Esophagus (tissue), 2 donors: Measurements from ENCODE around the gene SEMA5A. TPM values are rescaled to one million over a fixed set of nuclear protein-coding genes. Genes with fewer than 3 reads are reported as not detected.

ENCODE experiments used
- H3K27ac ChIP-seq, 2 donors: one replicate each; pipeline ENCODE4 v1.5.1; 2013; ENCODE audit warnings: low read depth in 2 of 2, mild to moderate bottlenecking in 2 of 2, inconsistent platforms in 1 of 2, low read length in 1 of 2, moderate library complexity in 1 of 2
- H3K27me3 ChIP-seq, 2 donors: one replicate each; pipeline ENCODE4 v1.6.1; 2013; ENCODE audit warnings: low read length in 2 of 2, control low read depth in 1 of 2, mild to moderate bottlenecking in 1 of 2; ENCODE audit not compliant: insufficient read depth in 2 of 2, control insufficient read depth in 1 of 2
- H3K36me3 ChIP-seq, 2 donors: one replicate each; pipeline ENCODE4 v1.6.1; 2013; ENCODE audit warnings: low read length in 1 of 2; ENCODE audit not compliant: control insufficient read depth in 2 of 2, insufficient read depth in 2 of 2
- H3K4me1 ChIP-seq, 2 donors: one replicate each; pipeline ENCODE4 v1.6.1; 2013; ENCODE audit warnings: low read length in 1 of 2; ENCODE audit not compliant: control insufficient read depth in 2 of 2, insufficient read depth in 2 of 2
- H3K4me3 ChIP-seq, 2 donors: one replicate each; pipeline ENCODE4 v1.5.1; 2013; ENCODE audit warnings: low read length in 2 of 2, mild to moderate bottlenecking in 2 of 2, low read depth in 1 of 2, moderate library complexity in 1 of 2
- H3K9me3 ChIP-seq, 2 donors: one replicate each; pipeline ENCODE4 v1.6.1; 2013; ENCODE audit warnings: mild to moderate bottlenecking in 2 of 2, low read depth in 1 of 2, low read length in 1 of 2, moderate library complexity in 1 of 2; ENCODE audit not compliant: control insufficient read depth in 2 of 2, insufficient read depth in 1 of 2
- WGBS, 2 donors: extraction: QIAGEN DNeasy Blood & Tissue Kit; methylation state at CpG; one replicate each; pipeline ENCODE4 v1.1.7; 2013; 5-methylcytosine and 5-hydroxymethylcytosine counted together
- polyA plus RNA-seq, 2 donors: library from polyadenylated mRNA; stranded (reverse); fragments of 200-250 nt; gene quantifications; one replicate each; pipeline ENCODE4 v1.2.3, GENCODE V29; 2013
- donor health status: healthy with polysubstance abuse.
- donor health status: Bipolar disorder and iron deficiency.

The SEMA5A gene
- polyA plus RNA-seq, 2 donors, result 1.3 to 1.9 TPM

GRCh38 chr5:9128136-9128535, 417.7 kb downstream of the SEMA5A start:
- Histone ChIP-seq H3K27me3 (no peaks in the 10 kb centered on the region), H3K36me3 (no peaks in the 10 kb centered on the region), H3K4me1 (peaks cover 0 to 6% of the 10 kb centered on the region in 2 donors), H3K4me3 (no peak overlapping the region), H3K9me3 (no peaks in the 10 kb centered on the region), H3K27ac (no peak overlapping the region)
- 90 to 91% methylated on average over 2 of the region's 2 CpGs for WGBS, 2 donors

- Histone ChIP-seq H3K4me3 (no peak overlapping the region), H3K27ac (no peak overlapping the region), H3K9me3 (no peaks in the 10 kb centered on the region), H3K36me3 (no peaks in the 10 kb centered on the region), H3K4me1 (peaks cover 0 to 6% of the 10 kb centered on the region in 2 donors), H3K27me3 (no peaks in the 10 kb centered on the region)
- WGBS, 2 donors, result 67 to 88% methylated on average over 2 of the region's 2 CpGs
Measured at GRCh38 chr5:9126490-9126889, 419.4 kb downstream of the SEMA5A start.

GRCh38 chr5:9125852-9126251, 420.0 kb downstream of the SEMA5A start:
- H3K4me1 ChIP-seq, result peaks cover 0 to 6% of the 10 kb centered on the region in 2 donors

GRCh38 chr5:9124838-9125237, 421.0 kb downstream of the SEMA5A start:
- H3K4me1 ChIP-seq, result peaks cover 0 to 6% of the 10 kb centered on the region in 2 donors
- H3K4me3 ChIP-seq, result no peak overlapping the region
- no peak overlapping the region for H3K27ac ChIP-seq
- 94 to 96% methylated on average over 6 of the region's 6 CpGs for WGBS, 2 donors
- H3K9me3 ChIP-seq, result no peaks in the 10 kb centered on the region
- no peaks in the 10 kb centered on the region for H3K27me3 ChIP-seq
- no peaks in the 10 kb centered on the region for H3K36me3 ChIP-seq

More at GRCh38 chr5:9125852-9126251, 420.0 kb downstream of the SEMA5A start:
- Histone ChIP-seq H3K9me3 (no peaks in the 10 kb centered on the region), H3K36me3 (no peaks in the 10 kb centered on the region), H3K27ac (no peak overlapping the region), H3K4me3 (no peak overlapping the region), H3K27me3 (no peaks in the 10 kb centered on the region)
- WGBS, 2 donors, result 75 to 81% methylated on average over 3 of the region's 3 CpGs

DNA sequence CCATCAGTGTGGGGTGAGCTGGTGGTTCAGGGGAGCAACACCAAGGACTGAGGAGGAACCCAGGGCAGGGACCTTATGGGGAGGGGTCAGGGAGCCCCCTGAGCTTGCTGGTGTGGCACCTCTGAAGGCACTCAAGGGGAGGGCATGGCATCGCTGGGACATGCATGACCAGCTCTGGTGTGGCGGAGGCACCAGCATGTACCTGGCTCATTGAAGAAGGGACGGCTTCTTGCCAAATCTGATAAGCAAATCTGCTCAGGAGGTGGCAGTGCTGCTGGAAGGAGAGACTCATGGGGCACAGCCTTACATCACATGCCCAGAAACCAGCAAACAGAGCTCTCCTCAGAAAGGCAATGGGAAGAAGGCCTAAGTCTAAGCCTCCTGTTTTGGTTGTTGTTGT, 421.8 kb downstream of the SEMA5A start:
- Histone ChIP-seq H3K4me1 (peaks cover 0 to 6% of the 10 kb centered on the region in 2 donors), H3K36me3 (no peaks in the 10 kb centered on the region), H3K9me3 (no peaks in the 10 kb centered on the region), H3K27me3 (no peaks in the 10 kb centered on the region), H3K27ac (no peak overlapping the region), H3K4me3 (no peak overlapping the region)
- 54 to 68% methylated on average over 3 of the region's 3 CpGs for WGBS, 2 donors

GRCh38 chr5:9122528-9122927, 423.3 kb downstream of the SEMA5A start:
- no peak overlapping the region for H3K4me3 ChIP-seq
- peaks cover 0 to 6% of the 10 kb centered on the region in 2 donors for H3K4me1 ChIP-seq
- no peak overlapping the region for H3K27ac ChIP-seq
- H3K9me3 ChIP-seq, result no peaks in the 10 kb centered on the region
- 96% methylated on average over 16 of the region's 16 CpGs for WGBS, 2 donors
- H3K27me3 ChIP-seq, result no peaks in the 10 kb centered on the region
- H3K36me3 ChIP-seq, result no peaks in the 10 kb centered on the region

- Histone ChIP-seq H3K36me3 (no peaks in the 10 kb centered on the region), H3K9me3 (no peaks in the 10 kb centered on the region), H3K4me3 (no peak overlapping the region), H3K27me3 (no peaks in the 10 kb centered on the region), H3K4me1 (peaks cover 0 to 6% of the 10 kb centered on the region in 2 donors), H3K27ac (no peak overlapping the region)
- WGBS, 2 donors, result 50 to 52% methylated on average over 1 of the region's 1 CpG
Measured at GRCh38 chr5:9121597-9121996, 424.3 kb downstream of the SEMA5A start.

DNA sequence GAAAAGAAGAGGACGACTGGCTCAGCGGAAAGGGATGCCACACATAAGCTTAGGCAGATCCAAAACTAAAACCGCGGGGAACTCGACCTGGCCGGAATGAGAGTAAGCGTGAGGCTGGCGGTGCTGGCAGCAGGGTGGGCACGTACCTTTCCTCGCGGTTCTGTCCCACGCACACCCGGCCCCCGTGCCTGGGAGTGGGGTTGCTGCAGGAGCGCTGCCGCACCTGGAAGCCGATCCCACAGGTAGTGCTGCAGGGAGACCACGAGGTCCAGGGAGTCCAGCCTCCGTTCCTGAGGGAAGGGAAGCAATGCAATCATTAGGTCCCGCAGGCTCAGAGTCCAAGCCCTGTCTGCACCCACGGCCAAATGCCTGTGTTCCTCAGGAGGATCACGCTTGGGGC, 427.0 kb downstream of the SEMA5A start:
- no peaks in the 10 kb centered on the region for H3K9me3 ChIP-seq
- no peaks in the 10 kb centered on the region for H3K27me3 ChIP-seq
- peaks cover 0 to 2% of the 10 kb centered on the region in 2 donors for H3K4me1 ChIP-seq
- no peak overlapping the region for H3K4me3 ChIP-seq
- H3K27ac ChIP-seq, result no peak overlapping the region
- 90 to 91% methylated on average over 22 of the region's 22 CpGs for WGBS, 2 donors
- H3K36me3 ChIP-seq, result no peaks in the 10 kb centered on the region

DNA sequence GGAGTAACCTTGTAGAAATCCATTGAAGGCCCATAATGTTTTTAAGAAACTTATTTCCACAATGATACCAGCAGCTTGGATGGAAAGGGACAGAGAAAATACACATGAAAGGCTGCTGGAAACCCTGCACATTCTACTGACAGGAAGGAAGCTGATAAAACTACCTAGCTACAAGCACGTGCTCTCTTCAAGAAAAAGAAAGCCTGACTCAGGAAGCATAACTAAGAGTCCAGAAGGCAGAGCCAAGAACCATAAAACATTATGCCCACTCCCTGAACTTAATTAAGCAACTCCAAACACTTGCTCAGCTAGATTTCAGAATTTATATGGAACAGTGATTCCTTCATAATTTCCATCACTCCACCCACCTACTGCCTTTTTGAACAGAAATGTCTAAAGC, 430.8 kb downstream of the SEMA5A start:
- H3K27ac ChIP-seq, result no peak overlapping the region
- H3K4me1 ChIP-seq, result peaks cover 0 to 2% of the 10 kb centered on the region in 2 donors
- H3K27me3 ChIP-seq, result no peaks in the 10 kb centered on the region
- 45 to 58% methylated on average over 1 of the region's 1 CpG for WGBS, 2 donors
- no peaks in the 10 kb centered on the region for H3K9me3 ChIP-seq
- no peak overlapping the region for H3K4me3 ChIP-seq
- H3K36me3 ChIP-seq, result no peaks in the 10 kb centered on the region

- peaks cover 0 to 2% of the 10 kb centered on the region in 2 donors for H3K4me1 ChIP-seq
- no peaks in the 10 kb centered on the region for H3K27me3 ChIP-seq
- 50 to 65% methylated on average over 4 of the region's 4 CpGs for WGBS, 2 donors
- peak overlapping the region; percentile 52 to 81 for H3K27ac ChIP-seq
- H3K36me3 ChIP-seq, result no peaks in the 10 kb centered on the region
- no peaks in the 10 kb centered on the region for H3K9me3 ChIP-seq
- H3K4me3 ChIP-seq, result no peak overlapping the region
Measured at GRCh38 chr5:9112520-9113291, 433.2 kb downstream of the SEMA5A start.
